HCT116 (cell line): ENCODE measurements around the gene LMBRD2. TPM values are rescaled to one million over a fixed set of nuclear protein-coding genes. Genes with fewer than 3 reads are reported as not detected.

ENCODE experiments used
- ATAC-seq: fragments of 200-7000 bp; cut with Tn5 transposase; 2 replicates; pipeline ENCODE4 v1.9.1; 2020; ENCODE audit warnings: mild to moderate bottlenecking, moderate library complexity
- BruUV-seq: library from RNA; stranded (reverse); fragments of 400-500 nt; replicated peaks from 2 replicates; lab custom pipeline; 2021; lab: Mats Ljungman, UMichigan
- CTCF ChIA-PET: fragments of 300-600 bp; sonication (Branson Sonifier 250); formaldehyde crosslinking; loops from one replicate; lab custom pipeline; 2021; ENCODE audit warnings: antibody characterized with exemption; lab: Charles Lee
- POLR2A ChIA-PET: fragments of 300-600, 350-600 bp; sonication (Branson Sonifier 250); formaldehyde crosslinking; loops from one replicate; lab custom pipeline; 2021; ENCODE audit warnings: antibody characterized with exemption; lab: Charles Lee
- RAD21 ChIA-PET, 2 experiments: fragments of 300-600 bp; sonication (Branson Sonifier 250); formaldehyde crosslinking; loops; one replicate each; lab custom pipeline; 2023; ENCODE audit warnings: low total read pairs in 2 of 2; ENCODE audit not compliant: uncharacterized antibody in 2 of 2, unreplicated experiment in 2 of 2, low non-redundant PET in 1 of 2; lab: Charles Lee
- DNase-seq: peaks from one replicate; pipeline ENCODE4 v3.0.0-alpha.2; 2010; ENCODE audit warnings: low read depth, low spot score
- H2AFZ ChIP-seq: fragments of 200-600 bp; shearing (Covaris generic), sonication (generic); 2 replicates; pipeline ENCODE4 v1.6.1; 2017; ENCODE audit warnings: low read depth, mixed run types, mixed read lengths, antibody characterized with exemption, low read length; ENCODE audit not compliant: poor library complexity, severe bottlenecking
- H3K27ac ChIP-seq: 2 replicates; pipeline ENCODE4 v1.5.1; 2012; ENCODE audit warnings: low read depth, low read length
- H3K27me3 ChIP-seq: fragments of 200-600 bp; sonication (generic); 2 replicates; pipeline ENCODE4 v1.6.1; 2016; ENCODE audit warnings: mixed run types, low read length, mixed read lengths; ENCODE audit not compliant: insufficient read depth
- H3K36me3 ChIP-seq, 2 experiments: fragments of 200-500 bp in 1 of 2; fragments of 200-600 bp in 1 of 2; sonication (Bioruptor generic) in 1 of 2; sonication (generic) in 1 of 2; 2 replicates each; pipeline versions ENCODE4 v1.5.1 to v1.6.1; 2014 to 2016; ENCODE audit warnings: low read length in 2 of 2, inconsistent platforms in 1 of 2, mixed read lengths in 1 of 2, mixed run types in 1 of 2; ENCODE audit not compliant: insufficient read depth in 2 of 2, control insufficient read depth in 1 of 2
- H3K4me1 ChIP-seq, 2 experiments: fragments of 200-600 bp in 1 of 2; sonication (generic) in 1 of 2; 2 replicates each; pipeline versions ENCODE4 v1.5.1 to v1.6.1; 2012 to 2017; ENCODE audit warnings: low read length in 2 of 2, inconsistent platforms in 1 of 2, mild to moderate bottlenecking in 1 of 2, mixed read lengths in 1 of 2, mixed run types in 1 of 2, moderate library complexity in 1 of 2; ENCODE audit not compliant: insufficient read depth in 2 of 2, control insufficient read depth in 1 of 2
- H3K4me2 ChIP-seq: fragments of 200-600 bp; sonication (generic); 2 replicates; pipeline ENCODE4 v1.6.1; 2017; ENCODE audit warnings: mixed run types, low read length, mixed read lengths
- H3K4me3 ChIP-seq, 2 experiments: fragments of 200-600 bp in 1 of 2; sonication (generic) in 1 of 2; replicated peaks in 1 of 2; 2 replicates each; pipeline ENCODE4 v1.5.1; 2011 to 2016; ENCODE audit warnings: low read length in 2 of 2, control low read depth in 1 of 2, low read depth in 1 of 2, mild to moderate bottlenecking in 1 of 2, mixed read lengths in 1 of 2, mixed run types in 1 of 2
- H3K79me2 ChIP-seq: fragments of 200-600 bp; sonication (generic); 2 replicates; pipeline ENCODE4 v1.6.1; 2017; ENCODE audit warnings: mild to moderate bottlenecking, mixed run types, low read length, moderate library complexity, mixed read lengths; ENCODE audit not compliant: insufficient read depth
- H3K9ac ChIP-seq: fragments of 200-600 bp; sonication (generic); 2 replicates; pipeline ENCODE4 v1.6.1; 2016; ENCODE audit warnings: low read length, mixed read lengths
- H3K9me2 ChIP-seq: fragments of 200-600 bp; sonication (generic), shearing (Covaris generic); 2 replicates; pipeline ENCODE4 v1.6.1; 2017; ENCODE audit warnings: mixed run types, mild to moderate bottlenecking, moderate library complexity; ENCODE audit not compliant: insufficient read depth
- H3K9me3 ChIP-seq, 2 experiments: fragments of 200-500 bp in 1 of 2; fragments of 200-600 bp in 1 of 2; sonication (Bioruptor generic) in 1 of 2; sonication (generic) in 1 of 2; 2 replicates each; pipeline ENCODE4 v1.6.1; 2014 to 2017; ENCODE audit warnings: low read length in 2 of 2, mixed read lengths in 2 of 2, inconsistent platforms in 1 of 2, low read depth in 1 of 2, mild to moderate bottlenecking in 1 of 2, mixed run types in 1 of 2, moderate library complexity in 1 of 2; ENCODE audit not compliant: control insufficient read depth in 1 of 2, insufficient read depth in 1 of 2
- H4K20me1 ChIP-seq: fragments of 200-600 bp; sonication (generic), shearing (Covaris generic); 2 replicates; pipeline ENCODE4 v1.6.1; 2017; ENCODE audit warnings: mixed run types, mild to moderate bottlenecking, moderate library complexity; ENCODE audit not compliant: insufficient read depth
- ATF3 ChIP-seq: IDR thresholded peaks from 2 replicates; pipeline ENCODE4 v1.6.1; 2012
- EGR1 ChIP-seq: IDR thresholded peaks from 2 replicates; pipeline ENCODE4 v1.6.1; 2012; ENCODE audit warnings: low read depth
- EZH2 ChIP-seq: fragments of 200-600 bp; sonication (generic); IDR thresholded peaks from 2 replicates; pipeline ENCODE4 v1.6.1; 2017; ENCODE audit warnings: antibody characterized with exemption, mixed run types
- JUND ChIP-seq: IDR thresholded peaks from 2 replicates; pipeline ENCODE4 v1.6.1; 2012
- POLR2A ChIP-seq: IDR thresholded peaks from 2 replicates; pipeline ENCODE4 v1.7.0; 2011; ENCODE audit warnings: borderline replicate concordance; ENCODE audit not compliant: insufficient read depth, insufficient read length; ENCODE audit errors: extremely low read depth
- POLR2AphosphoS5 ChIP-seq: IDR thresholded peaks from 2 replicates; pipeline ENCODE4 v1.6.1; 2011; ENCODE audit warnings: mild to moderate bottlenecking, low read depth, low read length, moderate library complexity
- SP1 ChIP-seq: IDR thresholded peaks from 2 replicates; pipeline ENCODE4 v1.6.1; 2012; ENCODE audit warnings: low read depth
- SRF ChIP-seq: IDR thresholded peaks from 2 replicates; pipeline ENCODE4 v1.6.1; 2012; ENCODE audit warnings: low read depth
- TCF7L2 ChIP-seq: IDR thresholded peaks from 2 replicates; pipeline ENCODE4 v1.7.0; 2011; ENCODE audit warnings: borderline replicate concordance, inconsistent platforms; ENCODE audit not compliant: insufficient read depth, insufficient read length; ENCODE audit errors: extremely low read depth
- YY1 ChIP-seq: IDR thresholded peaks from 2 replicates; pipeline ENCODE4 v1.6.1; 2011; ENCODE audit warnings: low read length, low read depth, moderate library complexity, mild to moderate bottlenecking; ENCODE audit not compliant: insufficient replicate concordance; ENCODE audit errors: extremely low read depth
- ZBTB33 ChIP-seq: IDR thresholded peaks from 2 replicates; pipeline ENCODE4 v1.6.1; 2011; ENCODE audit warnings: mild to moderate bottlenecking, low read length, moderate library complexity; ENCODE audit not compliant: insufficient replicate concordance; ENCODE audit errors: extremely low read depth
- ZNF274 ChIP-seq: fragments of 200-500 bp; sonication (Bioruptor generic); IDR thresholded peaks from 2 replicates; pipeline ENCODE4 v1.6.1; 2014; ENCODE audit warnings: mild to moderate bottlenecking, low read depth, low read length, inconsistent platforms
- intact Hi-C: fragments of 100-400 bp; cut with micrococcal nuclease; formaldehyde crosslinking; loops from 2 replicates; pipeline ENCODE4 v1.10.0; 2022
- total RNA-seq: library from RNA; stranded (reverse); gene quantifications from one replicate; pipeline ENCODE4 v1.2.1, GENCODE V29; 2021; ENCODE audit not compliant: unreplicated experiment
- TF ChIP-seq, protein P1 (sequence below): IDR thresholded peaks from 2 replicates; pipeline ENCODE4 v1.6.1; 2012; ENCODE audit warnings: low read depth

Gene LMBRD2
- total RNA-seq, 1 experiment from 2014 or later: 1.1 TPM

DNA sequence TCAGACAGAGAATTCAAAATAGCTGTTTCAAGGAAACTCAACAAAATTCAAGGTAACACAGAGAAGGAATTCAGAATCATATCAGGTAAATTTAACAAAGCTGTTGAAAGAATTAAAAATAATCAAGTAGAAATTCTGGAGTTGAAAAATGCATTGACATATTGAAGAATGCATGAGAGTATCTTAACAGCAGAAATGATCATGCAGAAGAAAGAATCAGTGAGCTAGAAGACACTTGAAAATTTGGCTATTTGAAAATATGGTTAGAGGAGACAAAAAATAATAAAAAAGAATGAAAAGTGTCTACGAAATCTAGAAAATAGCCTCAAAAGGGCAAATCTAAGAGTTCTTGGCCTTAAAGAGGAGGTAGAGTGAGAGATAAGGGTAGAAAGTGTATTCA, 22.9 kb downstream of the LMBRD2 start:
- DNase-seq (no peak), ATAC-seq (no peak)
- Histone ChIP-seq H2AFZ (no peak overlapping the region), H3K4me2 (no peak overlapping the region), H3K9me3 (no peaks in the 10 kb centered on the region), H3K27me3 (no peaks in the 10 kb centered on the region), H4K20me1 (no peaks in the 10 kb centered on the region), H3K9me2 (no peaks in the 10 kb centered on the region), H3K79me2 (no peaks in the 10 kb centered on the region), H3K27ac (no peak overlapping the region), H3K9ac (no peak overlapping the region), H3K4me3 (no peak overlapping the region), H3K4me1 (no peaks in the 10 kb centered on the region), H3K36me3 (no peaks in the 10 kb centered on the region)
- TF ChIP-seq SP1: no peak
- TF ChIP-seq ZNF274: no peak
- TF ChIP-seq YY1: no peak
- TF ChIP-seq POLR2AphosphoS5: no peak
- no peak for TF ChIP-seq ZBTB33
- no peak for TF ChIP-seq EGR1
- TF ChIP-seq JUND: no peak
- no peak for TF ChIP-seq ATF3
- ChIA-PET POLR2A (no interaction called here), CTCF (no interaction called here), RAD21 (no interaction called here)
- no TSS peak for BruUV-seq
- intact Hi-C loops: no loop called here

GRCh38 chr5:36125868-36126267, 25.8 kb downstream of the LMBRD2 start:
- Histone ChIP-seq H2AFZ (no peak overlapping the region), H3K36me3 (no peaks in the 10 kb centered on the region)
- TF ChIP-seq TCF7L2 (no peak), SRF (no peak), POLR2A (no peak), EZH2 (no peak), JUND (no peak)
- TF ChIP-seq, protein P1, sequence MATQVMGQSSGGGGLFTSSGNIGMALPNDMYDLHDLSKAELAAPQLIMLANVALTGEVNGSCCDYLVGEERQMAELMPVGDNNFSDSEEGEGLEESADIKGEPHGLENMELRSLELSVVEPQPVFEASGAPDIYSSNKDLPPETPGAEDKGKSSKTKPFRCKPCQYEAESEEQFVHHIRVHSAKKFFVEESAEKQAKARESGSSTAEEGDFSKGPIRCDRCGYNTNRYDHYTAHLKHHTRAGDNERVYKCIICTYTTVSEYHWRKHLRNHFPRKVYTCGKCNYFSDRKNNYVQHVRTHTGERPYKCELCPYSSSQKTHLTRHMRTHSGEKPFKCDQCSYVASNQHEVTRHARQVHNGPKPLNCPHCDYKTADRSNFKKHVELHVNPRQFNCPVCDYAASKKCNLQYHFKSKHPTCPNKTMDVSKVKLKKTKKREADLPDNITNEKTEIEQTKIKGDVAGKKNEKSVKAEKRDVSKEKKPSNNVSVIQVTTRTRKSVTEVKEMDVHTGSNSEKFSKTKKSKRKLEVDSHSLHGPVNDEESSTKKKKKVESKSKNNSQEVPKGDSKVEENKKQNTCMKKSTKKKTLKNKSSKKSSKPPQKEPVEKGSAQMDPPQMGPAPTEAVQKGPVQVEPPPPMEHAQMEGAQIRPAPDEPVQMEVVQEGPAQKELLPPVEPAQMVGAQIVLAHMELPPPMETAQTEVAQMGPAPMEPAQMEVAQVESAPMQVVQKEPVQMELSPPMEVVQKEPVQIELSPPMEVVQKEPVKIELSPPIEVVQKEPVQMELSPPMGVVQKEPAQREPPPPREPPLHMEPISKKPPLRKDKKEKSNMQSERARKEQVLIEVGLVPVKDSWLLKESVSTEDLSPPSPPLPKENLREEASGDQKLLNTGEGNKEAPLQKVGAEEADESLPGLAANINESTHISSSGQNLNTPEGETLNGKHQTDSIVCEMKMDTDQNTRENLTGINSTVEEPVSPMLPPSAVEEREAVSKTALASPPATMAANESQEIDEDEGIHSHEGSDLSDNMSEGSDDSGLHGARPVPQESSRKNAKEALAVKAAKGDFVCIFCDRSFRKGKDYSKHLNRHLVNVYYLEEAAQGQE: no peak
- TF ChIP-seq, all 23 proteins: peak for 0
- H4K20me1 ChIP-seq: no peaks in the 10 kb centered on the region
- no peak overlapping the region for H3K9ac ChIP-seq
- H3K4me1 ChIP-seq: no peaks in the 10 kb centered on the region
- H3K9me3 ChIP-seq: no peaks in the 10 kb centered on the region
- ChIA-PET RAD21 (no interaction called here), CTCF (no interaction called here), POLR2A (no interaction called here)
- intact Hi-C loops: no loop called here
- ATAC-seq: no peak
- no peaks in the 10 kb centered on the region for H3K79me2 ChIP-seq
- no peak overlapping the region for H3K27ac ChIP-seq
- H3K27me3 ChIP-seq: no peaks in the 10 kb centered on the region
- BruUV-seq: no TSS peak
- H3K4me3 ChIP-seq: no peak overlapping the region
- DNase-seq: no peak
- H3K4me2 ChIP-seq: no peak overlapping the region
- H3K9me2 ChIP-seq: no peaks in the 10 kb centered on the region
